MM.1S (cell line): Measurements from ENCODE around the gene BMP7.

ENCODE experiments used
- DNase-seq: peaks from one replicate; pipeline ENCODE4 v3.0.0-alpha.2; 2015
- H2AFZ ChIP-seq: fragments of 300-600 bp; sonication (generic); 2 replicates; pipeline ENCODE4 v1.6.0; 2016; ENCODE audit warnings: antibody characterized with exemption, low read length
- H3F3A ChIP-seq: fragments of 300-600 bp; sonication (generic); 2 replicates; pipeline ENCODE4 v1.6.1; 2016; ENCODE audit warnings: mild to moderate bottlenecking, antibody characterized with exemption, low read length, moderate library complexity, mixed read lengths; ENCODE audit not compliant: insufficient read depth
- H3K27ac ChIP-seq: fragments of 300-600 bp; sonication (generic); 2 replicates; pipeline ENCODE4 v1.5.1; 2016; ENCODE audit warnings: mild to moderate bottlenecking, low read length
- H3K27me3 ChIP-seq: fragments of 300-600 bp; sonication (generic); replicated peaks from 2 replicates; pipeline ENCODE4 v1.6.0; 2016; ENCODE audit warnings: low read length; ENCODE audit not compliant: insufficient read depth
- H3K36me3 ChIP-seq: fragments of 300-600 bp; sonication (generic); replicated peaks from 2 replicates; pipeline ENCODE4 v1.6.1; 2016; ENCODE audit warnings: mild to moderate bottlenecking, low read length, mixed read lengths; ENCODE audit not compliant: insufficient read depth
- H3K4me1 ChIP-seq: fragments of 300-600 bp; sonication (generic); 2 replicates; pipeline ENCODE4 v1.6.1; 2016; ENCODE audit warnings: low read length, mixed read lengths
- H3K4me2 ChIP-seq: fragments of 300-600 bp; sonication (generic); 2 replicates; pipeline ENCODE4 v1.6.0; 2016; ENCODE audit warnings: low read depth, low read length
- H3K4me3 ChIP-seq: fragments of 300-600 bp; sonication (generic); 2 replicates; pipeline ENCODE4 v1.5.1; 2016; ENCODE audit warnings: low read length, mixed read lengths
- H3K79me2 ChIP-seq: fragments of 300-600 bp; sonication (generic); 2 replicates; pipeline ENCODE4 v1.6.1; 2016; ENCODE audit warnings: mixed run types, low read length, mixed read lengths
- H3K9ac ChIP-seq: fragments of 300-600 bp; sonication (generic); 2 replicates; pipeline ENCODE4 v1.6.1; 2016; ENCODE audit warnings: low read length, mixed read lengths
- H3K9me2 ChIP-seq: fragments of 300-600 bp; sonication (generic); replicated peaks from 2 replicates; pipeline ENCODE4 v1.6.1; 2016; ENCODE audit warnings: mild to moderate bottlenecking, low read length, mixed read lengths; ENCODE audit not compliant: insufficient read depth
- H3K9me3 ChIP-seq: fragments of 300-600 bp; sonication (generic); replicated peaks from 2 replicates; pipeline ENCODE4 v1.6.1; 2016; ENCODE audit warnings: mild to moderate bottlenecking, low read length, mixed read lengths; ENCODE audit not compliant: insufficient read depth
- H4K20me1 ChIP-seq: fragments of 300-600 bp; sonication (generic); 2 replicates; pipeline ENCODE4 v1.6.1; 2016; ENCODE audit warnings: mild to moderate bottlenecking, low read length, moderate library complexity, mixed read lengths; ENCODE audit not compliant: insufficient read depth
- EZH2 ChIP-seq: fragments of 300-600 bp; sonication (generic); optimal IDR thresholded peaks from 2 replicates; pipeline ENCODE3; 2017; ENCODE audit warnings: low read depth, mild to moderate bottlenecking, antibody characterized with exemption, low read length, mixed read lengths
- EZH2phosphoT487 ChIP-seq: fragments of 300-600 bp; sonication (generic); IDR thresholded peaks from 2 replicates; pipeline ENCODE4 v1.6.1; 2018; ENCODE audit warnings: antibody characterized with exemption, low read length
- TF ChIP-seq, protein P1 (sequence below): fragments of 300-600 bp; sonication (generic); IDR thresholded peaks from 2 replicates; pipeline ENCODE4 v1.5.1; 2016; ENCODE audit warnings: antibody characterized with exemption, low read length, mixed read lengths

Gene BMP7

GRCh38 chr20:57249073-57249472 lies 17.4 kb downstream of the BMP7 start:
- no peak for DNase-seq
- no peaks in the 10 kb centered on the region for H3K4me1 ChIP-seq
- H3K9me3 ChIP-seq = no peaks in the 10 kb centered on the region
- no peak overlapping the region for H3K4me3 ChIP-seq
- H2AFZ ChIP-seq = no peak overlapping the region
- H3K27me3 ChIP-seq = no peaks in the 10 kb centered on the region
- no peaks in the 10 kb centered on the region for H3F3A ChIP-seq
- H4K20me1 ChIP-seq = no peaks in the 10 kb centered on the region
- no peak overlapping the region for H3K27ac ChIP-seq
- TF ChIP-seq EZH2phosphoT487 (no peak), EZH2 (no peak)
- TF ChIP-seq, protein P1, sequence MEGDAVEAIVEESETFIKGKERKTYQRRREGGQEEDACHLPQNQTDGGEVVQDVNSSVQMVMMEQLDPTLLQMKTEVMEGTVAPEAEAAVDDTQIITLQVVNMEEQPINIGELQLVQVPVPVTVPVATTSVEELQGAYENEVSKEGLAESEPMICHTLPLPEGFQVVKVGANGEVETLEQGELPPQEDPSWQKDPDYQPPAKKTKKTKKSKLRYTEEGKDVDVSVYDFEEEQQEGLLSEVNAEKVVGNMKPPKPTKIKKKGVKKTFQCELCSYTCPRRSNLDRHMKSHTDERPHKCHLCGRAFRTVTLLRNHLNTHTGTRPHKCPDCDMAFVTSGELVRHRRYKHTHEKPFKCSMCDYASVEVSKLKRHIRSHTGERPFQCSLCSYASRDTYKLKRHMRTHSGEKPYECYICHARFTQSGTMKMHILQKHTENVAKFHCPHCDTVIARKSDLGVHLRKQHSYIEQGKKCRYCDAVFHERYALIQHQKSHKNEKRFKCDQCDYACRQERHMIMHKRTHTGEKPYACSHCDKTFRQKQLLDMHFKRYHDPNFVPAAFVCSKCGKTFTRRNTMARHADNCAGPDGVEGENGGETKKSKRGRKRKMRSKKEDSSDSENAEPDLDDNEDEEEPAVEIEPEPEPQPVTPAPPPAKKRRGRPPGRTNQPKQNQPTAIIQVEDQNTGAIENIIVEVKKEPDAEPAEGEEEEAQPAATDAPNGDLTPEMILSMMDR = no peak
- no peak overlapping the region for H3K4me2 ChIP-seq
- no peaks in the 10 kb centered on the region for H3K9me2 ChIP-seq
- no peaks in the 10 kb centered on the region for H3K36me3 ChIP-seq
- H3K9ac ChIP-seq = no peak overlapping the region
- no peaks in the 10 kb centered on the region for H3K79me2 ChIP-seq

- H3K27ac ChIP-seq = no peak overlapping the region
- no peaks in the 10 kb centered on the region for H3K27me3 ChIP-seq
- no peaks in the 10 kb centered on the region for H3F3A ChIP-seq
- H3K9me3 ChIP-seq = no peaks in the 10 kb centered on the region
- H3K4me3 ChIP-seq = no peak overlapping the region
- TF ChIP-seq, protein P1 = no peak
- TF ChIP-seq EZH2 (no peak), EZH2phosphoT487 (no peak)
- H3K79me2 ChIP-seq = no peaks in the 10 kb centered on the region
- no peak overlapping the region for H2AFZ ChIP-seq
- H3K9me2 ChIP-seq = no peaks in the 10 kb centered on the region
- H3K4me2 ChIP-seq = no peak overlapping the region
- DNase-seq = no peak
- H4K20me1 ChIP-seq = no peaks in the 10 kb centered on the region
- H3K36me3 ChIP-seq = no peaks in the 10 kb centered on the region
- no peaks in the 10 kb centered on the region for H3K4me1 ChIP-seq
- H3K9ac ChIP-seq = no peak overlapping the region
Measured at GRCh38 chr20:57248132-57248797, 18.2 kb downstream of the BMP7 start.

DNA sequence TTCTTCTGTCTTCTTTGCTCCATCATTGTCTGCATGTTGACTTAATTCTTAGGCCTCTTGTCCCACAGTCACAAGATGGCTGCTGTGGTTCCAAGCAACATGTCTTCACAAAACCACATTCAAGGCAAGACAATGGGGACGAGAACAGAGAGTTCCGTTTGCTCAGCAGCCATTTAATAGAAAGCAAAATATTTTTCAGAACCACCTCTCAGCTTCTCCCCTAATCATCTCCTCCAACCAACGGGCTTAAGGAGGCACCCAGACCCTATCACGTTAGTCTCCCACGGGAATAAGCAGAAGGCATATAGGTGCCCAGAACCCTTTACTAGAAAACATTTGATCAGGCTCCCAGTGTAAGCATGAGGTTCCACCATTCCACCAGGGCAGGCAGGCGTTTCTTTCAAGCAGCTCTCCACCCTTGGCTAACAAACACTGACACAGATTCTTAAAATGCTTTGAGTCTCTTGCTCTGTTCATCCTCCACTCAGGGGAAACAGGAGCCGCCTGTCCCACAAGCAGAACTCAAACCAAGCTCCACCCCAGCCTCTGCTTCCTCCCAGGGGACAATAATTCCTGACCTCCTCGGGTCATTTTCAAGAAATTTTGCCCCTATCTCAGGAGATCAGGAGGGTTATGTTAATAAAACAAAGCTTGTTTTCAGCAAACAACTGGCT lies 19.0 kb downstream of the BMP7 start:
- Histone ChIP-seq H4K20me1 (no peaks in the 10 kb centered on the region), H3K79me2 (no peaks in the 10 kb centered on the region), H3K27ac (no peak overlapping the region), H3K9ac (no peak overlapping the region), H3K4me2 (no peak overlapping the region), H3K4me1 (no peaks in the 10 kb centered on the region), H3K27me3 (no peaks in the 10 kb centered on the region), H3F3A (no peaks in the 10 kb centered on the region), H3K9me2 (no peaks in the 10 kb centered on the region), H3K9me3 (no peaks in the 10 kb centered on the region), H3K4me3 (no peak overlapping the region), H3K36me3 (no peaks in the 10 kb centered on the region), H2AFZ (no peak overlapping the region)
- no peak for TF ChIP-seq EZH2
- TF ChIP-seq, protein P1 = no peak
- TF ChIP-seq EZH2phosphoT487 = no peak
- DNase-seq = no peak
